Retinal pigment epithelial cell (primary cell): ENCODE results near the gene LHFPL6.

Experiments used
- DNase-seq: peaks from one replicate; pipeline ENCODE4 v3.0.0-alpha.2; 2010; ENCODE audit warnings: low read depth
- H3K4me3 ChIP-seq: 2 replicates; pipeline ENCODE4 v1.5.1; 2011; ENCODE audit warnings: mild to moderate bottlenecking, low read length, control low read depth, moderate library complexity
- TF ChIP-seq, protein P1 (sequence below): conservative IDR thresholded peaks from 2 replicates; pipeline ENCODE4 v1.5.1; 2011; ENCODE audit warnings: low read depth, low read length, control low read depth, inconsistent platforms

LHFPL6 gene

DNA sequence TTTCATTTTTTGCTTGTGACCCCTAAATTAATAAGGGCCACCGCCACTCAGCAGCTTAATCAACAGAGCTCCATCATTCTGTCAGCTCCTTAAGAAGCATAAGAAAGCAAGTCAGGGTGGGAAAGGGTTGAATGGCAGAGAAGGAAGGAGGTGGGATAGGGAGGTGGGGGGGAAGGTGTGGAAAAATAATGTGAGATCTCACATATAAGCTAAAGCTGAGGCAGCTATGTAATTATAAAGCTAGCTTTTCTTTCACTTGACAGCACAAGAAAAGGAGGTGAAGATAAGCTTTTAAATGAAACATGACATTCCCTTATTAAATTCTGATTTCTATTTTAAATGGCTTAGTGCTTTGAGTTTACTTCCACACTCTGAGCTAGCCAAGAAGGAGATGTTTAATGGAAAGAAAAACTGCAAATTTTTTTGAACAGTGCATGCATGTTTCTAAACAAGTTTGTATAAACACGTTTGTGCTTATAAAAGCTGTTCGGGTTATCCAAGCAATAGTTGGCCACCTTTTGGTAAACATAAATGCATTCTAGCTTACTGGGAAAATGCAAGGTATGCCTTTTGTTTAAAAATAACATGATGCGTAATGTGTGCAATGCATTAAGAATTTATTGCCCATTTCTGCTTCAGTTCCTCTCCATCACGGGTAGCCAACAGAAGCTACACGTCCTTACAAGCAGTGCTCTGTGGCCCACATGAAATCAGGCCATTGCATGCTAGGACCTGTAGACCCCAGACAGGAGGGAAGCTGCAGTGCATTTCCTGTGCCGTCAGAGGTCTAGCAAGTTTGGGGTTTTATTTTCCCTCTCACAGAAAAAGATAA is 96.2 kb downstream of the LHFPL6 start:
- TF ChIP-seq, protein P1, sequence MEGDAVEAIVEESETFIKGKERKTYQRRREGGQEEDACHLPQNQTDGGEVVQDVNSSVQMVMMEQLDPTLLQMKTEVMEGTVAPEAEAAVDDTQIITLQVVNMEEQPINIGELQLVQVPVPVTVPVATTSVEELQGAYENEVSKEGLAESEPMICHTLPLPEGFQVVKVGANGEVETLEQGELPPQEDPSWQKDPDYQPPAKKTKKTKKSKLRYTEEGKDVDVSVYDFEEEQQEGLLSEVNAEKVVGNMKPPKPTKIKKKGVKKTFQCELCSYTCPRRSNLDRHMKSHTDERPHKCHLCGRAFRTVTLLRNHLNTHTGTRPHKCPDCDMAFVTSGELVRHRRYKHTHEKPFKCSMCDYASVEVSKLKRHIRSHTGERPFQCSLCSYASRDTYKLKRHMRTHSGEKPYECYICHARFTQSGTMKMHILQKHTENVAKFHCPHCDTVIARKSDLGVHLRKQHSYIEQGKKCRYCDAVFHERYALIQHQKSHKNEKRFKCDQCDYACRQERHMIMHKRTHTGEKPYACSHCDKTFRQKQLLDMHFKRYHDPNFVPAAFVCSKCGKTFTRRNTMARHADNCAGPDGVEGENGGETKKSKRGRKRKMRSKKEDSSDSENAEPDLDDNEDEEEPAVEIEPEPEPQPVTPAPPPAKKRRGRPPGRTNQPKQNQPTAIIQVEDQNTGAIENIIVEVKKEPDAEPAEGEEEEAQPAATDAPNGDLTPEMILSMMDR: no peak
- H3K4me3 ChIP-seq: no peak overlapping the region
- DNase-seq: no peak

DNA sequence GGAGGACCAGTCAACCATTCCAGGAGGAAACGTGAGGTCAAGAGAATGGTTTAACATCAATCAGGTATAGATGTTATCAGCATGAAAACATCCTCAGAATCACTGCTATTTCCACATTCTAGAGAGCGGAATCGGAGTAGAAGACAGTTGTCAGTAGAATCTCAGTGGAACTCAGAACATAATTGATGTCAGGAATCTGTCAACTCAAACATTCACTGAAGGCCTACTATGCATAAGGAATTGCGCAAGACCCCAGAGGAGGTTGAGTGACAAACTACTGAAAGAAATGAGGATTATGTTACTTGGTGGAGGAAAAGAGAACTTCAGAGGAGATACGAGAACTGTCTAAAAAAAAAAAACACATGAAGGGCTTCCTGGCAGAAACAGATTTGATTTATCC is 97.8 kb downstream of the LHFPL6 start:
- DNase-seq: no peak
- TF ChIP-seq, protein P1: no peak
- H3K4me3 ChIP-seq: no peak overlapping the region

DNA sequence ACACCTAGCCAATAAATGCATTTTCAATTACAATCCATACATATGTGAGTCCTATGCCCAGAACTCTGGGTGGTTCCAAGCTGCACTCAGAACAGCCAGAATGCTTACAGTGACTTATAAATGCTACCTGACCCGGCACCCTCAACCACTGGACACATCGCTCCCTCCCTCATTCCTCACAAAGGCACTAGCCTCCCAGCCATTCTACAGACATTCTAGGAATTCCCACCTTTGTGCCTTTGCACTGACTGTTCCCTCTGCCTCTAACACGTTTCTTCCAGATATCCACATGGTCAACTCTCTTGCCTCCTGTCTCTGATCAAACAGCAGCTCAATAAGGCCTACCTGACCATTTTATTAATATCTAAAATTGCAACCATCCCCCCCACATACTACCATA is 99.9 kb downstream of the LHFPL6 start:
- DNase-seq: no peak
- no peak overlapping the region for H3K4me3 ChIP-seq
- TF ChIP-seq, protein P1: no peak

DNA sequence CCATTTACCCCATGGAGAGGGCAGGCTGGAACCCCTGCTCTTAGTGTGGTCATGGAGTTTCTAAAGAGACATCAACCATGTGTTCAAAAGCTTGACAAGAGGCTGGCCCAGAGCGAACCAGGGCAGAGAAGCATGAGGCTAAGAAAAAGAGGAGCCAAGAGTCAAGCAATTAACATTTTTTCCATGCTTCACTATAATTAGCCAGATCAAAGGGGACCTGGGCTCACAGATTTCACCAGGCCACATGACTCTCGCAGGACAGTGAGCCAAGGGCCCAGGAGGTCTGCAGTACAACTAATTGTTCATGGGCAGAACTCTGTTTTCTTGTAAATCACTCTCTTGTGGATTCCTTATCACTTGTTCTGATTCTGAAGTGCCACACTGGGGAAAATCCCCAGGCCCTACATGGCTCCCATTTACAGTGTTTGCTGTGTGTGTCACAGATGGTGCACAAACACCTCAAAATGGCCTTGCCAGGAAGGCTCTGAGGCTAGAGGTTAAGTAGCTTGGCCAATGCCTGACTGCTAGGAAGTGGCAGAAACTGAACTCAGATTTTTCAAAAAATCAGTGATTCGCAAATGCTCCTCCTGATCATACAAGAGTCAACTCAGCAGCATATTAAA is 101.2 kb downstream of the LHFPL6 start:
- TF ChIP-seq, protein P1: no peak
- peak; percentile 68 for DNase-seq
- no peak overlapping the region for H3K4me3 ChIP-seq

DNA sequence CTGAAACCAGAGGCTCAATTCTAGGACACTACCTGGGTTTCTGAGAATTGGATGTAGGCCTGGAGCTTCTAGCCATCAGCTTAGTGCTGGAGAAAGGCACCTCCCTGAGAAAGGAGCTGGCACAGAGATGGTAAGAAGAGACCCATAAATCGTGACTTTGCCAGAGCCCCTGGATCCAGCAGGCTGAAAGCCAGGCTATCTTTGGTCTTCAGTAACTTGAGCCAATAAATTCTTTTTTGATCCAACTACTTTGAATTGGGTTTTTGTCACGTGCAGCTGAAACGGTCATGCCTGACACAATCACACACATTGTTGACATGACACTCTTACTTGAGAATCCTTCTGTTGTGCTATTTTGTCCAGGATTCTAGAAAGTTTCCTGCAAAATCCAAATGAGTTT is 103.4 kb downstream of the LHFPL6 start:
- TF ChIP-seq, protein P1: no peak

DNA sequence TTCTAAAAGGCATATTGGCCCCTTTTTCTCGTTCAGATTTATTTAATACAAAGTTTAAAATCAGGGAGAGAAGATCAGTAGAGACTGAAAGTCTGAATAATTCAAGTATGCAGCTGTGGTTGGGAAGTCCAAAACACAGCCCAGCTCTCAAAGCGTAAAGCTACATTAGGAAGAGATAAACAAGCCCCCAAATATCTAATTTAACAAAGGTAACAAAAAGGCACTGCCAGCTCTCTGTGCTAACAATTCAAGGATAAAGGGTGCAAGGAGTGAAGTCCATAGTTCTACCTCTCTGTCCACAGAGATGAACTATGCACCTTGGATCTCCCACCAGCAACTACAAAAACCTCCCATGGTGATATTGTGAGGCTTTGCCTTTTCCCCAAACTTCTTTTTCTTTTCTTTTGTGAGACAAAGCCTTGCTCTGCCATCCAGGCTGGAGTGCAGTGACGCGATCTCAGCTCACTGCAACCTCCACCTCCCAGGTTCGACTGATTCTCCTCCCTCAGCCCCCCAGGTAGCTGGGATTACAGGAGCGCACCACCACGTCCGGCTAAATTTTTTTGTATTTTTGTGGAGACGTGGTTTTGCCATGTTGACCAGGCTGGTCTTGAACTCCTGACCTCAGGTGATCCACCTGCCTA is 104.4 kb downstream of the LHFPL6 start:
- no peak overlapping the region for H3K4me3 ChIP-seq
- TF ChIP-seq, protein P1: no peak
- no peak for DNase-seq

More for the DNA sequence above, 103.4 kb downstream of the LHFPL6 start:
- H3K4me3 ChIP-seq: no peak overlapping the region
- DNase-seq: no peak
